Heart right ventricle (tissue), 16 donors: Measurements from ENCODE around the gene ARPC5. TPM values are rescaled to one million over a fixed set of nuclear protein-coding genes. Genes with fewer than 3 reads are reported as not detected.

Experiments
- ATAC-seq, 8 donors: fragments of 200-7000 bp; cut with Tn5 transposase; one replicate each; pipeline ENCODE4 v1.9.1; 2020; ENCODE audit warnings: mild to moderate bottlenecking in 8 of 8, moderate library complexity in 8 of 8, moderate number of reproducible peaks in 1 of 8
- DNase-seq, 2 donors: peaks; one replicate each; pipeline ENCODE4 v3.0.0-alpha.2; 2020
- H3K27ac ChIP-seq, 10 donors: fragments of 200-600 bp; sonication (generic) in 2 of 10; one replicate each; pipeline versions ENCODE4 v1.5.0 to v1.8.0; 2020 to 2022; ENCODE audit warnings: mild to moderate bottlenecking in 3 of 10
- H3K27me3 ChIP-seq, 7 donors: fragments of 200-600 bp; one replicate each; pipeline ENCODE4 v1.8.0; 2021 to 2022; ENCODE audit warnings: mild to moderate bottlenecking in 2 of 7
- H3K36me3 ChIP-seq, 9 donors: fragments of 200-600 bp; sonication (generic) in 1 of 9; one replicate each; pipeline versions ENCODE4 v1.5.0 to v1.8.0; 2020 to 2022; ENCODE audit warnings: mild to moderate bottlenecking in 2 of 9
- H3K4me1 ChIP-seq, 9 donors: fragments of 200-600 bp; sonication (generic) in 1 of 9; one replicate each; pipeline versions ENCODE4 v1.5.0 to v1.8.0; 2020 to 2022; ENCODE audit warnings: mild to moderate bottlenecking in 4 of 9
- H3K4me3 ChIP-seq, 10 donors: fragments of 200-600 bp; sonication (generic) in 2 of 10; one replicate each; pipeline versions ENCODE4 v1.5.0 to v1.8.0; 2020 to 2022; ENCODE audit warnings: mild to moderate bottlenecking in 7 of 10, moderate library complexity in 2 of 10
- H3K9me3 ChIP-seq, 11 donors: fragments of 200-600 bp in 10 of 11; sonication (generic) in 2 of 11; one replicate each; pipeline versions ENCODE4 v1.5.0 to v1.8.0; 2013 to 2022; ENCODE audit warnings: mild to moderate bottlenecking in 2 of 11, control low read depth in 1 of 11, moderate library complexity in 1 of 11
- CTCF ChIP-seq, 9 donors: fragments of 200-600 bp; sonication (generic) in 2 of 9; IDR thresholded peaks; one replicate each; pipeline versions ENCODE4 v1.5.0 to v1.8.0; 2021 to 2022; ENCODE audit warnings: antibody characterized with exemption in 9 of 9, mild to moderate bottlenecking in 5 of 9, moderate library complexity in 1 of 9
- WGBS, 2 donors: extraction: QIAGEN DNeasy Blood & Tissue Kit; methylation state at CpG; one replicate each; pipeline ENCODE4 v1.1.7; 2013; ENCODE audit warnings: inconsistent platforms in 1 of 2; 5-methylcytosine and 5-hydroxymethylcytosine counted together
- intact Hi-C, 10 donors: fragments of 100-400 bp; cut with DNase I; formaldehyde crosslinking; loops; one replicate each; pipeline versions ENCODE4 v1.11.1 to v1.14.2; 2022
- polyA plus RNA-seq, 2 donors: library from polyadenylated mRNA; stranded (reverse); fragments of 200-250 nt; gene quantifications; one replicate each; pipeline ENCODE4 v1.2.3, GENCODE V29; 2013
- total RNA-seq, 10 donors: library from RNA; stranded (reverse); fragmentation: NEBNext Ultra II Directional in 3 of 10; extraction: Animal tissue kit (Norgen Biotek cat#: 25700) in 3 of 10; gene quantifications; one replicate each; pipeline versions ENCODE4 v1.2.1 to v1.2.4, GENCODE V29; 2021 to 2023
- donor health status: Arrhythmogenic right ventricular cardiomyopathy.
- donor health status: ischemic (EF 13 %, LVEDD 7.1; RV severe dilation, severe dysfunction).
- donor health status: healthy with polysubstance abuse.
- donor health status: DM: no; HTN: yes; CAD: no.
- donor health status: DM: no; HTN: no; CAD: no.
- donor health status: ischemic (EF 25% LVEDD 6.9; RV normal size, moderate dysfunction).
- donor health status: ischemic (EF 25% LVEDD 5.7; RV mildly dilated, moderate dysfunction).
- donor health status: healthy.
- donor health status: DM: yes; HTN: yes; CAD: no.
- donor health status: Ischemic cardiomyopathy.
- donor health status: ischemic (EF 35%, LVEDD 5.7; RV mildly dilated, moderate dysfunction).
- donor health status: nonischemic (EF 11% LVEDD 7.7; RV severe dilation, severe dysfunction).
- donor health status: DM: yes; HTN: yes; CAD: no.
- donor health status: PGD.
- donor health status: ischemic (EF 29% LVEDD 5.4; RV normal size, mild dysfunction).
- donor health status: nonischemic (EF 23%, LVEDD 6.1; RV moderate dilation, normal function).

Gene ARPC5
- total and polyA plus RNA-seq, 12 donors, result 23.8 to 60.2 (median 31.7) TPM

DNA sequence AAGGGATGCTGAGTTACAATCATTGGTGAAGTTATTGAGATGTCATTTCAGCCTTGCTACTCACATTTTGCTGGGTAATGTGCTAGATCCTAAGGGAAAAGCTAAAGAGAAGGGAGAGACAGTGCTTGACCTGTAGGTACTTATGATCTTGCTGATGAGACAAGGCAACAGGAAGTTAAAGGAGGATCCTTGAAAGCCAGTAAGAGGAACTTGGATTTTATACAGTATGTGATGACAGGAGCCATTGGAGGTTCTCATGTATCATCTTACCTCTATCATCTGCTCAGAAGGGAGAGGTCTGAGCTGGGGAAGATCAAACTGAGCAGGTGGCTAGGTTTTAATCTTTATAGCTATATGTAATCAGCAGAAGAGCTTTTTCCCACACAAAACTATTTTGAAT, 11.2 kb upstream of the ARPC5 start:
- Histone ChIP-seq H3K9me3 (no peaks in the 10 kb centered on the region), H3K4me1 (peaks cover 0 to 36% (median 19%) of the 10 kb centered on the region in 9 donors), H3K4me3 (no peak overlapping the region), H3K27ac (no peak overlapping the region), H3K36me3 (no peaks in the 10 kb centered on the region), H3K27me3 (no peaks in the 10 kb centered on the region)
- intact Hi-C loops, result no loop called here
- TF ChIP-seq CTCF (IDR thresholded peaks at IDR 0.05), result no peak
- peak in 1 of 8 donors; percentile 31 for ATAC-seq
- no peak for DNase-seq

GRCh38 chr1:183645531-183645930, 9.9 kb upstream of the ARPC5 start:
- no peak for TF ChIP-seq CTCF (IDR thresholded peaks at IDR 0.05)

GRCh38 chr1:183642166-183642565, 6.6 kb upstream of the ARPC5 start:
- H3K9me3 ChIP-seq, result no peaks in the 10 kb centered on the region
- no peaks in the 10 kb centered on the region for H3K36me3 ChIP-seq
- H3K4me3 ChIP-seq, result no peak overlapping the region
- ATAC-seq (no peak), DNase-seq (no peak)
- WGBS, 2 donors, result 87% methylated on average over 3 of the region's 3 CpGs
- intact Hi-C loops, result no loop called here
- peaks cover 0 to 16% (median 3%) of the 10 kb centered on the region in 9 donors for H3K4me1 ChIP-seq
- H3K27ac ChIP-seq, result no peak overlapping the region
- H3K27me3 ChIP-seq, result no peaks in the 10 kb centered on the region
- no peak for TF ChIP-seq CTCF (IDR thresholded peaks at IDR 0.05)

More at GRCh38 chr1:183645531-183645930, 9.9 kb upstream of the ARPC5 start:
- Histone ChIP-seq H3K4me1 (peaks cover 0 to 29% (median 12%) of the 10 kb centered on the region in 9 donors), H3K36me3 (no peaks in the 10 kb centered on the region), H3K27me3 (no peaks in the 10 kb centered on the region), H3K27ac (peak overlapping the region in 1 of 10 donors; percentile 5), H3K9me3 (no peaks in the 10 kb centered on the region), H3K4me3 (no peak overlapping the region)
- ATAC-seq (no peak), DNase-seq (no peak)
- WGBS, 2 donors, result 88 to 93% methylated on average over 5 of the region's 5 CpGs
- intact Hi-C loops, result no loop called here

DNA sequence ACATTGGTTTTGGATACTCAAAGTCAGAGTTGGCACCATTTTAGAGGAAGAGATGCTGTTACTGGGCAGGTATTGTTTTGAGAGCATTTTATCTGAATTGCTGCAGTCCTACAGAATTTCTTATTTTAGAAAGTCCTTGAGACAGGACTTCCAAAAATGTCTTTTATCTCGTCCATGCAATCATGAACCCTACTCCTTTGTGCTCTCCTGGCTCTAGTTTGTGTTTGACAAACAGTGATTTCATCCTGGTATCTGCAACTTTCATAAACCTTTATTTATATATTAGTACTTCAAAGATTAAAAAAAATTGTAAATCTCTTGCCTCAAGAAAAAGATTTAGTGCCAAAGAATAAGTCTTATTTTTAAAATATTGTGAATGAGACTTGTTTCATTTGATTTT, 4.6 kb upstream of the ARPC5 start:
- Histone ChIP-seq H3K27ac (peak overlapping the region in 9 of 10 donors; percentile 42 to 97 (median 74)), H3K4me1 (peaks cover 0 to 14% (median 9%) of the 10 kb centered on the region in 9 donors), H3K9me3 (no peaks in the 10 kb centered on the region), H3K27me3 (no peaks in the 10 kb centered on the region), H3K36me3 (no peaks in the 10 kb centered on the region), H3K4me3 (peak overlapping the region in 6 of 10 donors; percentile 9 to 21 (median 17))
- TF ChIP-seq CTCF (IDR thresholded peaks at IDR 0.05), result no peak
- ATAC-seq (no peak), DNase-seq (no peak)
- 20 to 23% methylated on average over 1 of the region's 1 CpG for WGBS, 2 donors
- intact Hi-C loops, result no loop called here
